Measurements from ENCODE around the gene MAGIX. TPM values are rescaled to one million over a fixed set of nuclear protein-coding genes. Genes with fewer than 3 reads are reported as not detected.
"Not testable (repeated sequence)": the region's sequence is repeated elsewhere in the genome, so short reads cannot be mapped to it uniquely, and the experiment has no call there.

Gene MAGIX
- total RNA-seq, 1 donor from 2014 or later = 2.2 TPM

- DNase-seq (ENCODE audit: extremely low spot score in 2 of 2) = no peak
- Histone ChIP-seq H3K4me3 (peak overlapping the region; percentile 7 to 37), H3K27me3 (no peaks in the 10 kb centered on the region), H3K4me1 (no peaks in the 10 kb centered on the region), H3K36me3 (no peaks in the 10 kb centered on the region), H3K9me3 (no peaks in the 10 kb centered on the region), H3K27ac (peak overlapping the region; percentile 97)
- intact Hi-C loops (cut with DNase I) = no loop called here
- TF ChIP-seq POLR2A (IDR thresholded peaks at IDR 0.05) (no peak), POLR2AphosphoS5 (IDR thresholded peaks at IDR 0.05; ENCODE audit: insufficient read depth in 1 of 2, low read depth in 1 of 2) (peak; percentile 75 to 89), CTCF (IDR thresholded peaks at IDR 0.05) (no peak)
These were observed 4.6 kb downstream of the MAGIX start for GRCh38 chrX:49166914-49167739.

- Histone ChIP-seq H3K27me3 (no peaks in the 10 kb centered on the region), H3K27ac (peak overlapping the region; percentile 97), H3K9me3 (no peaks in the 10 kb centered on the region), H3K4me1 (peaks cover under 1% of the 10 kb centered on the region), H3K4me3 (peak overlapping the region; percentile 7 to 37), H3K36me3 (no peaks in the 10 kb centered on the region)
- no peak for DNase-seq (ENCODE audit: extremely low spot score in 2 of 2)
- intact Hi-C loops (cut with DNase I) = no loop called here
- TF ChIP-seq POLR2A (IDR thresholded peaks at IDR 0.05) = no peak
- no peak for TF ChIP-seq POLR2AphosphoS5 (IDR thresholded peaks at IDR 0.05; ENCODE audit: insufficient read depth in 1 of 2, low read depth in 1 of 2)
- TF ChIP-seq CTCF (IDR thresholded peaks at IDR 0.05) = no peak
These were observed 5.2 kb downstream of the MAGIX start for GRCh38 chrX:49167740-49168108.

GRCh38 chrX:49171752-49172279, 9.3 kb downstream of the MAGIX start, which contains the start of gene PLP2:
TSS of gene PLP2 (plus strand) at chrX:49171898. CDS start at chrX:49172001, 103 bp downstream.
- Histone ChIP-seq H3K9me3 (no peaks in the 10 kb centered on the region), H3K27me3 (no peaks in the 10 kb centered on the region), H3K36me3 (no peaks in the 10 kb centered on the region), H3K27ac (peak within 1 kb of the TSS; percentile 90), H3K4me3 (peak within 1 kb of the TSS; percentile 63 to 73), H3K4me1 (peaks cover 12% of the 10 kb centered on the region)
- no peak for DNase-seq (ENCODE audit: extremely low spot score in 2 of 2)
- TF ChIP-seq CTCF (IDR thresholded peaks at IDR 0.05) = no peak
- TF ChIP-seq POLR2A (IDR thresholded peaks at IDR 0.05) = peak in 1 of 2 donors; percentile 31
- TF ChIP-seq POLR2AphosphoS5 (IDR thresholded peaks at IDR 0.05; ENCODE audit: insufficient read depth in 1 of 2, low read depth in 1 of 2) = peak in 1 of 2 donors; percentile 85
- intact Hi-C loops (cut with DNase I) = loop anchor here (10.0 kb wide), 1 partner anchor 97 kb away; the partner anchor contains the start of genes PRAF2 and WDR45

- no peaks in the 10 kb centered on the region for H3K36me3 ChIP-seq
- H3K4me1 ChIP-seq = peaks cover 12% of the 10 kb centered on the region
- no peak for DNase-seq (ENCODE audit: extremely low spot score in 2 of 2)
- H3K27me3 ChIP-seq = no peaks in the 10 kb centered on the region
- peak; percentile 31 to 43 for TF ChIP-seq POLR2AphosphoS5 (IDR thresholded peaks at IDR 0.05; ENCODE audit: insufficient read depth in 1 of 2, low read depth in 1 of 2)
- TF ChIP-seq CTCF (IDR thresholded peaks at IDR 0.05) = no peak
- no peak for TF ChIP-seq POLR2A (IDR thresholded peaks at IDR 0.05)
- peak overlapping the region; percentile 90 for H3K27ac ChIP-seq
- H3K9me3 ChIP-seq = no peaks in the 10 kb centered on the region
- H3K4me3 ChIP-seq = peak overlapping the region; percentile 63 to 73
- intact Hi-C loops (cut with DNase I) = loop anchor here (10.0 kb wide), 1 partner anchor 98 kb away; the partner anchor contains the start of genes PRAF2 and WDR45
These were observed 9.8 kb downstream of the MAGIX start for GRCh38 chrX:49172280-49172780.

GRCh38 chrX:49173544-49173943, 11.0 kb downstream of the MAGIX start:
- not testable (repeated sequence) for H3K9me3 ChIP-seq; H3K27me3 ChIP-seq; DNase-seq (ENCODE audit: extremely low spot score in 2 of 2); H3K36me3 ChIP-seq
- intact Hi-C loops (cut with DNase I) = loop anchor here (10.0 kb wide), 1 partner anchor 99 kb away; the partner anchor contains the start of genes PRAF2 and WDR45
- Histone ChIP-seq H3K4me3 (peak overlapping the region in 1 of 2 donors; percentile 73), H3K27ac (peak overlapping the region; percentile 90), H3K4me1 (peaks cover 12% of the 10 kb centered on the region)
